Limb (tissue), 2 donors: Measurements from ENCODE around the gene GPRC5B.

Experiments
- DNase-seq, 2 donors: peaks; one replicate each; pipeline ENCODE4 v3.0.0-alpha.2; 2016; ENCODE audit errors: extremely low spot score in 2 of 2

GPRC5B gene

DNA sequence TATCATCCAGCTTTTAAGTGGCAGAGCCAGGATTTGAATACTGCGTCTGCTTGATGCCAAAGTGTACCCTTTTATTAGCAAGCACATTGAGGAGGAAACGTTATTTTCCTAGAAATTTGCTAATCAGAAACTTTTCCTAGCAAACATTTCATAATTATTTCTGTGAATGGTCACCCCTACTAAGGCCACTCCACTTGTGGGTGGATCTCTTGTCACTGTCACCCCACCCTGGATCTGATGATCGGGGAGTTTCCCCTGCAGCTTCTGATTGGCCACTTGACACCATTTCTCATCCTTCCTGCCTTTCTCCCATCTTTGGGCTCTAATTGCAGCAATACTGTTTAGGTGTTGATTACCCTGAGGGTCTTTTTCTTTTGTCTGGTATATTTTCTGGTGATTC lies 35.9 kb downstream of the GPRC5B start:
- no peak for DNase-seq

DNA sequence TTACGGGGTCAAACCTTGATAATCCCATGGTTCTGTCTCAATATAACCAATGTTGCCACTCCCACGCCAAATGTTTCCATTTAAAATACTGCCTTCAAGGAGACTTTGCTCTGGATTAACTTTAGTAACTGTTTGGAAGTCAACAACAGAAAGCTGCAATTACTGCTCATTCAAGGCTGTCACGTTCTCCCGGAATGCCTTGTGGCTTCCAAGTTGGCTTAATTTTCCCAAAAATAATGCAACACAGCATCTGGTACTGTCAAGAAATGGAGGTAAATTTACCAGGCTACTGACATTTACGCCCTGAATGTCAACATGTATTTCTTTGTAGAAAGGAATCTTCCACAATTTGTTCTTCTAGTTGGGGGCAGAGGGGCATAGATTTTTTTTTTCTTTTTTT lies 38.2 kb downstream of the GPRC5B start:
- no peak for DNase-seq

DNA sequence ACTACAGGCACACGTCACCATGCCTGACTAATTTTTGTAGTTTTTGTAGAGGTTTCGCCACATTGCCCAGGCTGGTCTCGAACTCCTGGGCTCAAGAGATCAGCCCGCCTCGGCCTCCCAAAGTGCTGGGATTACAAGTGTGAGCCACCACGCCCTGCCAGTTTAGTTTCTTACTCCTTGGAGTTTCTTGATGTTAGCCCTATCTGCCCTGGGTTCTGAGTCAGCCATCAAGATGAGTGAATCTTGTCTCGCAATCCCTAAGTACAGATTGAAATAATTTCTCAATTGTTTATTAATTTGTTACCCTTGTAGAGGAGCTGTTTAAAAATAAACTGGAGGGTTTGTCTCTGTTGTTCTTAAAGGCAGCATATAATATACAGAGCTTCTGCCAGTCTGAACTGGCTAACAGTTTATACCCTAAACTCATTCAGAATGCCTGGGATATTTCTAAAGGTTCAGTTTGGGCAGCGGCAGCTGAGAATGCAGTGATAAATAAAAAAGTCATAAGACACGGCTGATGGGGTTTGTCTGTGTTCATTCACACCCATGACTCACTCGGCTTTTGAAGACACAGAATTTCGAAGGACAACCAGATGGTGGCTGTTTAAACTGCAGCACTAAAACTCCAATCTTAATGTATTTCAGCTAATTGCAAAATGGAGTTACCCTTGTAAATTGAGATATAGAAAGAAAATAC lies 39.6 kb downstream of the GPRC5B start:
- no peak for DNase-seq

DNA sequence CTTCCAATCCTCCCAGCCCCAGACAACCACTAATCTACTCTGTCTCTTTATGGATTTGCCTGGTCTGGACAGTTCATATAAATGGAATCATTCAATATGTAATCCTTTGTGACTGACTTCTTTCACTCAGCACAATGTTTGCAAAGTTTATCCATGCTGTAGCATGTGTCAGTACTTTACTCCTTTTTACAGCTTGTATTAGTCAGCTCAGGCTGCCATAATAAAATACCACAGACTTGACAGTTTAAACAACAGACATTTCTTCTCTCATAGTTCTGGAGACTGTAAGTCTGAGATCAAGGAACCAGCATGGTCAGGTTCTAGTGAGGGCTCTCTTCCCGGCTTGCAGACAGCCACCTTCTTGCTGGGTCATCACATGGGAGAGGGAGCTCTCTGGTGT lies 41.3 kb downstream of the GPRC5B start:
- no peak for DNase-seq

DNA sequence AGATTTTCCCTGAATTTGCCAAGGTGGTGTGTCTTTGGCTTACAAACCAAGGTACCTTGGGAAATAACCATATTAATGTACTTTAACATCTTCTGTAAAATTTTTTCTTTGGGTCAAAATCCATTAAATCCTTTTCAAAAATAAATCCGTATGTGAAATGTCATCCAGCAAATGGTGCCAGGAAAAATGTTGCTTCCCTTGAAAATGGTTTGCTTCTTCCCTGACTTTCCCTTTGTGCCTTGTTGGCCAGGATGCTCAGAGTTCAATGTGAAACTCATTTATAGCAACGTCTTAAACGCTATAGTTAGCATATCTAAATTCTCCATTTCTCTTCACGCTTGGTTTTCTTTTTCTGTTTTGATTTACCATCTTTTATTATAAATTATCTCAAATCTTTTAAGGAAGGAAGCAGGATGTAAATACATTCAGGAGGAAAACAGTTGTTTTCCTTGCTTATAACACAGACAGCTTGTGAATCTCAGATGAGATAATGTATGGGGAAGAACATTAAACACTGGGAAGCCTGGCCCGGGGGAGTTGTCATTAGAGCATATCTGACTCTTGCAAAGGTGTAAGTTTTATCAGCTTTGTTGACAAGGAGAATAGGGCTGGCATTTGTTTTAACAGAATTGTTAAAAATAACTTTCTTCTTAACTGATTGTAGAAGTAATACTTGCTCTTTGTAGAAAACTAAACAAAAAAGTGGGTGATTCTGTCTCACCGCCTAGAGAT lies 42.1 kb downstream of the GPRC5B start:
- no peak for DNase-seq

DNA sequence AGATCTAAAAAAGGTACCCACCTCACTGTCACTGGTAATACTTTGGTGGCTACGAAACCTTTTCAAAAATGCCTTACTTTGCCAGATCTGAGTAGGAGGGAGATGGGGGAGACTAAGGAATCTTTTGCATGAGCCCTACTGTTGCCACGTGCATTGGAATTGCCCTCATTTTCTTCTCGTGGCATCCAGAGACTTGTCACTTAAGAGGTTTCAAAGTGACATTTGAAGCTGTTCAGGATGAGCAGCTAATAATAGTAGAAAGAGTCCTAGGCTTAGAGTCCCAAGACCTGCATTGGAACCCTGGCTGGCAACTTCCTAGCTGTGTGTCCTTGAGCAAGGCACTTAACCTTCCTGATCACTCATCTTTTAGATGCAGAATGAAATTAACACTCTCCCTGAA lies 43.5 kb downstream of the GPRC5B start:
- DNase-seq = no peak

DNA sequence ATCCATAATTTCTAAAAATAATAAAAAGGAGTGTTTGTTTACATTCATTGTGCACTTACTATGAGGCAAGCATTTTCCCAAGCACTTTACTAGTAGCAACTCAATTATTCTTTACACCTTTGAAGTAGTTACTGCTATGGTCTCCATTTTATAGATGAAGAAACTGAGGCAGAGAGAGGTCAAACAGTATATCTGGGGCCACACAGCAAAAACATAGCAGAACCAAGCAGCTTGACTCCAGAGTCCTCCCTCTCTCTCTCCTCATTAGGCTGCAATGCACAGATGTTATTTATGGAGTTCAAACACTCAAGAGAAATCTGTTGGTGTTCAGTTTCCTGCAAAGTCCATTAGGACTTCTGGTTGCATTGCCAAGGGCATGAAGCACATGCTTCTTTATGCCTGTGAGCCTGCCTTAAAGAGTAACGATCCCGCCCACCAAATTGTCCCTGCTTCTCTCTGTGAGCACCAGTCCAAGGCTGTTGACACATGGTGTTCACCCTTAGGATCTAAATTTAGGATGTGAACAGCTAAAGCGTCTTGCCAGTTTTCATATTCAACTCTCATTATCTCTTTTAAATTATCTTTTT lies 44.0 kb downstream of the GPRC5B start:
- no peak for DNase-seq

DNA sequence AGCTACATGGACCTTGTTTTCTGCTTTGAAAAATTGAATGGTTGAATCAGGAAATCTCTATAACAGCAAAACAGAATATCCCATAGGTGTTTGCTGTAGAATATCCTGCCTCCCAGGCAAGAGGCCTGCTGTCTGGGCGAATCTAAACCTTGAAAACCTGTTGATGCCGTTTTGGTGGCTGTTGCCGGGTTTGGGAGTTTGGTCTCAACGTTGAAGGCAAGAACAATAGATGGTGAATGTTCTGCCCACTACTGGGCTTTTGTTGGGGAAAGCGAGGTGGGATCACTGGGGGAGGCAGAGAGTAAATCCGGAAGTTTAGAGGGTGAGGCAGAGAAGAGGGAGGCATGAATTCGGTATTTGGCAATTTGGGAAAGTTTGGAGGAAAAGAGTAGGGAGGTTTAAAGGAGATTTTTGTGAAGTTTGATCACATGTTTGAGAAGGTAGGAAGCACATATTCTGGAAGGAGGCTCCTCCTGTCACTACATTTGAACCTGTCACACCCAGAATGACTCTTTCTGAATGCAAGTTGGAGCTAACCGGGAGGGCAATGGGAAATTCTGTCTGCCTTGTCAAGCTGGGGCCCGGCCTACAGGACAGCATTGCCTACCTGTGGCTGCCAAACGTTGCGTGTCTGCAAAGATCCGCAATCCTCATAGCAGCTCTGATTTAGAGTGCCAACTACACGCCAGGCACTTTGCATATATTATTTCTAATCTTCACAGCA lies 46.5 kb downstream of the GPRC5B start:
- no peak for DNase-seq

DNA sequence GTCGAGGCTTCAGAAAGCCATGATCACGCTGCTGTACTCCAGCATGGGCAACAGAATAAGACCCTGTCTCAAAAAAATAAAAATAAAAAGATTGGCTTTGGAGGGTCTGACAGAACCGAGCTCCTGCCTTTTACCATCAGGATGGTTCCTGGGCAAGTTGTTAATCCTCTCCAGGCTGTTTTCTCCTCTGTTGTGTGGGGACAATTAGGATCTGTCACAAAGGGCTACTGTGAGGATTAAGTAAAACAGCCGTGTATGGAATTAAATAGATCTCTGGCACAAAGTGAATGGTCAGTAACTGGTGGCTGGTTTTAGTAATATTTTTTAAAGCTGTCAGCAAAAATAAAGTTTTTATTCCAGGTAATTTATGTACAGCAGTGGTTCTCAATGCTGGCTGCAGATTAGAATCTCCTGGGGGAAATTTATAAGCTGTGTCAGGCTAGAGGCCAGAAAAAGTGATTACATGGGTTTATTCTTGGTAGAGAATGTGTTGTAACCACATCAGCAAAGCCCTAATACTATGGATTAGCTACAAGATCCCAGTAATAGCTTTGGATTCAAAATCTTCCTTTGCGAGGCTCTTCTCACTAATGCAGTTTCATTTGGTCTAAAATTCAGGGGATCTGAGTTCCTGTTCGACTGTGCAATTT lies 47.2 kb downstream of the GPRC5B start:
- DNase-seq = no peak

DNA sequence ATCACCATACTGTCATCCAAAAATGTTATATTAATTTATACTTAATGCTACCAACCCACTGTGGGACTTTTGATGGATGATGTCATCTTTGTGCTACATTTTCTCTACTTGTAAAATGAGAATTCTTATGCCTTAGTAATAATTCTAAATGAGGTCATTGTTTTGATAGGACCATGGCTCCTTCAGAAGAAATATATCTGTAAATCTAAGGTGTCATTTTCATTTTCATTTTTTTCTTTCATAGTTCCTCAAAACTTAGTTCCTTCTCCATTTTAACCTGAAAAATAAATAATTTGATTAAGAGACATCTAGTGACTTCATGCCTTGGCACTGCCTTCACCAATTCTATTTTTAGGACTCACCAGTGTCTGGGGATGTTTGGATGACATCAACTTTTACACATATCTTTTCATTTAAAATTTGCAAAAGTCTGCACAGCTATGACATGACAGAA lies 48.7 kb downstream of the GPRC5B start:
- DNase-seq = no peak

DNA sequence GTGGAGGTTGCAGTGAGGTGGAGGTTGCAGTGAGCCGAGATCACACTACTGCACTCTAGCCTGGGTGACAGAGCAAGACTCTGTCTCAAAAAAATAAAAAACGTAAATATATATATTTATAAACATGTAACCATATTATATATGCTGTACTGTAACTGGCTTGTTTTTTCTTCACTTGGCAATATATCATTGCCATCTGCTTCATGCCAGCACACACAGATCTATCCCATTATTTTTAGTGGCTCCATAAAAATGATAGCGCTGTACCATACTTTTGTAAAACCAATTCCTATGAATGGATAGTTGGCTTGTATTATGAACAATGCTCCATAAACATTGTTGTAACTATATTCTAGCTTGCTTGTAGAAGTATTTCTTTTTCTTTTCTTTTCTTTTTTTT lies 49.5 kb downstream of the GPRC5B start:
- no peak for DNase-seq

DNA sequence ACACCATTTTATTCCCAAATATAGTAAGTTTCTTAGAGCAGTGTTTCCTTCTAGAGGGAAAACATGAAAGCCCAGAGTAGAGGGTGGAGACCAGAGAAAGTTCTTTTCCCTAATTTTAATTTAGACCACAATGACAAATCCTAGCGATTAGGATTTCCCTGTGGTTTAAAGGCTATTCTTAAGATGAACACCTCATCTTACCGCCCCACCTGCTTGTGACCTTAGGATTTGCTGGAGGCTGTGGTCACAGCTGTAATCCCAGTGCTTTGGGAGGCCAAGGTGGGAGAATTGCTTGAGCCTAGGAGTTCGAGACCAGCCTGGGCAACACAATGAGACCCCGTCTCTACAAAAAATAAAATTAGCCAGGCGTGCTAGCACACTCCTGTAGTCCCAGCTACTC lies 51.1 kb downstream of the GPRC5B start:
- no peak for DNase-seq

DNA sequence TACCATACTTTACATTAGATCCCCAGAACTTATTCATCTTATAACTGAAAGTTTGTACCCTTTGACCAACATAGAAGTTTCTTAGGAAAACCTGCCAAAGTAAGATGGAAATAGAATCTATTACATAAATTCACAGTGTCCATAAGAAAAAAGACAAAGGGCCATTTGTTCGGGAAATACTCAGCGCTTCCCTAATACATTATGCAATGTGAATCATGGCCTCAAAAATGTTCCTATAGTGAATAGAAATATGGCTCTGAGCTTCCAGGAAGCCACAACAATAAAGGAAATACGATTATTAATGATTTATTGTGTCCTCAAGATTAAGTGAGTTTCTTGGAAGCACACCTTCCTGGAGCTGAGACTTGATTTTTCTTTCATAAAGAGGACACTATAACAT lies 51.5 kb downstream of the GPRC5B start:
- DNase-seq = no peak

DNA sequence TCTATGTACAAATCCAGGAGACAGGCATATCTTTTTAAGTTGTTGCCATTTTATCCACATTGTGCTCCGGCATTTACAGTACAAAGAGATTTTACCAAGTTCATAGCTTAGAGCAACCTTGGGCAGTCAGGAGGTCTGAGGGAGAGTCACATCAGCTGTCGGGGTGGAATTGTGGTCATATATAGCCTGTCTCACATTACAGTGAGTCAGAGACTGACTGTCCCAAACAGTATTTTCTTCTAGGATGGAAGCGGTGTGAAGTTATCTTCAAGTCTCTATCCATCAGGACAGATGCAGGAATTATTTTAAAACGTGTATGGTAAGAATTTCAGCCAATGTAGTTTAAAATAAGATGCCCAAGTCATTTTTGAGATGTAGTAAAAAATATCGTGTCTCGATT lies 53.0 kb downstream of the GPRC5B start:
- DNase-seq = no peak

DNA sequence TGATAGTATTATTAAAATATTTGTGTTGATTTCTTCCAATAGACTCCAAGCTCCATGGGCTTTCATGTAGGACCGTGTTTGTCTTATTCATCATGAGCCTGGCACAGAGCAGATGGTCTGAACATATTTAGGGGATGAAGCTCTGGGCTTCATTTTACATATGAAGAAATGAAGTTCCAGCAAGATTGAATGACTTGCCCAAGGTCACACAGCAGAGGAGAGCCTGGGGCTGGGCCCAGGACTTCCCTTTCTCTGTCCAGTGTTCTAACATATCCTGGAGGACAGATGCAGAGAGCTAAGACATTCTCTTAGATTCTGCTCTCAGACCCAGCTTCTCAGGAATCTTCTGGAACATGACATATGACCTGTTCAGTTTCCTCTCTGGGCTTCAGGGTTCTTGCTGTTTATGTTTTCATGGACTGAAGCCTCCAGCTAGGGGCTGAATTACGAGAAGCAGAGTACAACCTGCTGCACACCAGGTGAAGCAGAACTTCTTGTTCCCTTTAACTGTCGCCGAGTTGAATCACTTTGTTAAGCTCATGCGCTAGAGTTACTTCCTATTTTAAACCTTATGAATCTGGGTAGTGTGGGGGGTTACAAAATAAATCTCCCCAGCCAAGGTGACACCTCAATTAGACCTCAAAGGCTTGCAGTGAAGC lies 53.6 kb downstream of the GPRC5B start:
- no peak for DNase-seq

DNA sequence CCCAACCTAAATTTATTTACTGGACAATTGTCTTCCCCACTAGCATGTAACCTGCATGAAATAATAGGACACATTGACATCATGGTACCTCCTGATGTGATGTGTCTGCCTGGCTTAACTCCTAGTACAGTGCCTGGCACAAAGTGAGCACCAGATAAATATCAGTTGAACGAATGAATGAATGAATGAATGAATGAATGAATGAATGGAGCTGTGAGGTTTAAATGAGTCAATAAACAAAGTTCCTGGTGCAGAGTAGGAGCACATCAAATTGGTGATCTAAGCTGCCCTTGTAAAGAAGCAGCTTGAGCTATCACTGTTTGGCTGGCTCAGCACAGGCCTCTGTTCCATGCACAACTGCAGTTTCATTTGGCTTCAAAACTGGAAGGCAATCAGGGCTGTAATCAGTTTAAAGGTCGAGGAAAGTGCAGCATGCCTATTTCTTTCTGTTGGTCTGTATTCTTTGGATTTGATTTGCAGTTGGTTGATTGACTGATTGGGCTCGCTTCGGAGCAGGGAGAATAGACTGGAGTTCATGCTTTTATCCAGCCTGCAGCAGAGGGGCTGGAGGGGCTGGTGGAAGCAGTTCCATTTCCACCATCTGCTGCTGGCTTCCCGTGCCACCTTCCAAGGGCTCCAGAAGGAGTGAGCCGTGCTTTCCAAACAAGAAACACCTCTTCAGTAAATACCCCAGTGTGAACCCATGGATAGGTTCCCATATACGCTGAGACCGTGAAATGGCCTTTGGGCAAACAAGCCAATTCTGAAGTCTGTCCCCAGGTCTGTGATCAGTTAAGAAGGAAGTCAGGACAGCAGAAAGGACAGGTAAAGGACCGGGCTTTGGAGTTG lies 54.6 kb downstream of the GPRC5B start:
- DNase-seq = no peak

DNA sequence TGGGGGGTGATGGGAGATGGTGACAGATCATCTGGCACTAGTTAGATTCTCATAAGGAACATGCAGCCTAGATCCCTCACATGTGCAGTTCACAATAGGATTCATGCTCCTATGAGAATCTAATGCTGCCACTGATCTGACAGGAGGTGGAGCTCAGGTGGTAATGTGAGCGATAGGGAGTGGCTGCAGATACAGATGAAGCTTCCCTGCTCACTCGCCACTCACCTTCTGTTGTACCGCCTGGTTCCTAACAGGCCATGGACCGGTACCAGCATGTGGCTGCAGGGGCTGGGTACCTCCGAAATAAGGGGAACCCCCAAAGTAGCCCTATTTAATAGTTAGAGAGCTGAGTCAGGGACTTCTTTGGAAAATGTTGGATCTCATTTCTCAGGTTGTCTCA lies 60.4 kb downstream of the GPRC5B start:
- no peak for DNase-seq

DNA sequence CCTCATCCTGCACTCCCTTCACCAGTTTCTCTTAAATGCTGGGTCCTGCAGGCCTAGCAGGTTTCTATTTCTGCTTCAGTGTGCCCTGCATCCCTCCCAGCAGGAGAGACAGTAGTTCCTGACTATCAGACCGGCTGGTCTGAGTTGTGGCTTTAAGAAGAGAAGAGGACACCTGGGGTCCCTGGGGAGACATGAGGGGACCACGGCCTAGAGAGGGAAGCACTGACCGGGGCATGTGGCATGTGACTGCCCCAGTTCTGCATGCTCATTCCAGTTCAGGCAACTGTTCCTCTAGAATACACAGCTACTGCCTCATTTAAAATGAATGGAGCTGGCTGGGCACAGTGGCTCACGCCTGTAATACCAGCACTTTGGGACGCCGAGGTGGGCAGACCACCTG lies 61.3 kb downstream of the GPRC5B start:
- DNase-seq = no peak

DNA sequence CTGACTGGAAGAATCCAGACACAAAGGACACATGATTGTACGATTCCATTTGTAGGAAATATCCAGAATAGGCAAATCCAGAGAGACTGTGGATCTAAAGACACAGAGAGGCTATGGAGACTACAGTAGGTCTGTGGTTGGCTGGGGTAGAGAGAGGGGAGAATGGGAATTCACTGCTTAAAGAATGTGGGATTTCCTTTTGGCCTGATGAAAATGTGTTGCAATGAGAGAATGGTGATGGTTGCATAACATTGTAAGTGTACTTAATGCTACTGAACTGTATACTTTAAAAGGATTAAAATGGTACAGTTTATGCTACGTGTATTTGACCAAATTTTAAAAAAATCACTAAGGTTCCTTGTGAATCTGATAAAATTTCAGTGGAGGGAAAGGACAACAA lies 62.1 kb downstream of the GPRC5B start:
- no peak for DNase-seq

DNA sequence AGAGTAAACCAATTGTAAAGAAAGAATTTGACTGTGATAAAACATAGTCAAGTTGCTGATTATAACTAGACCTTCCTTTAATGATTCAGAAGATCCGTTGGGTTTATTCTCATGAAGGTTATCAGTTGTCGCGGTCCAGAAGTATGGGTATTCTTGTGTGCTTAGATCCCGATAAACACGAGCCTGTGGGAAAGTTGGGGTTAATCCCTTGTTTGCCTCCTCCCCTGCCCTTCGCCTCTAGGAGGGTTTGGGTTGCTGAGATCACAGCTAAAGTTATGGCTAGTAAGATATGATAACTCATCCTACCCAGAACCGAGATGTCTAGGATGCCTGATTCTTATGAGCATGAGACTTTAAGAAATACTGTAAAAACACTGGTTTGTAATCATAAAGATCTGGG lies 66.8 kb downstream of the GPRC5B start:
- DNase-seq = no peak
